C4-2B (cell line): Measurements from ENCODE around the gene ELAVL3.

Source experiments
- CTCF ChIP-seq: fragments of 450-650 bp; conservative IDR thresholded peaks from 2 replicates; pipeline ENCODE4 v1.5.1; 2017; ENCODE audit warnings: mild to moderate bottlenecking
- ZFX ChIP-seq: fragments of 450-650 bp; IDR thresholded peaks from 2 replicates; pipeline ENCODE4 v1.6.1; 2017

- TF ChIP-seq CTCF (no peak), ZFX (no peak)
Observed at GRCh38 chr19:11460207-11460606, 20.6 kb downstream of the ELAVL3 start.
